ES-I3 (cell line): ENCODE data around the gene PARM1.

Source experiments
- H3K36me3 ChIP-seq: 2 replicates; pipeline ENCODE4 v1.6.1; 2013; ENCODE audit warnings: mild to moderate bottlenecking, low read length, control low read depth, moderate library complexity; ENCODE audit not compliant: insufficient read depth
- H3K4me1 ChIP-seq: 2 replicates; pipeline ENCODE4 v1.6.1; 2013; ENCODE audit warnings: mild to moderate bottlenecking, control low read depth, low read length; ENCODE audit not compliant: insufficient read depth
- H3K9ac ChIP-seq: 2 replicates; pipeline ENCODE4 v1.6.1; 2013; ENCODE audit warnings: low read depth, mild to moderate bottlenecking, low read length, moderate library complexity
- H3K9me3 ChIP-seq: 2 replicates; pipeline ENCODE4 v1.6.1; 2013; ENCODE audit warnings: mild to moderate bottlenecking, low read length, moderate library complexity; ENCODE audit not compliant: control insufficient read depth, insufficient read depth

Gene PARM1

GRCh38 chr4:75038376-75038775, 105.5 kb downstream of the PARM1 start:
- H3K9ac ChIP-seq = no peak overlapping the region
- no peaks in the 10 kb centered on the region for H3K9me3 ChIP-seq
- H3K4me1 ChIP-seq = no peaks in the 10 kb centered on the region
- no peaks in the 10 kb centered on the region for H3K36me3 ChIP-seq

- Histone ChIP-seq H3K9ac (no peak overlapping the region), H3K36me3 (no peaks in the 10 kb centered on the region), H3K4me1 (no peaks in the 10 kb centered on the region), H3K9me3 (no peaks in the 10 kb centered on the region)
Measured at GRCh38 chr4:75040703-75041102, 107.8 kb downstream of the PARM1 start.

- no peaks in the 10 kb centered on the region for H3K36me3 ChIP-seq
- no peak overlapping the region for H3K9ac ChIP-seq
- H3K9me3 ChIP-seq = no peaks in the 10 kb centered on the region
- H3K4me1 ChIP-seq = no peaks in the 10 kb centered on the region
Measured at GRCh38 chr4:75042601-75043208, 109.8 kb downstream of the PARM1 start.

- Histone ChIP-seq H3K36me3 (no peaks in the 10 kb centered on the region), H3K9me3 (no peaks in the 10 kb centered on the region), H3K9ac (no peak overlapping the region), H3K4me1 (no peaks in the 10 kb centered on the region)
Measured at GRCh38 chr4:75046226-75046625, 113.3 kb downstream of the PARM1 start.

GRCh38 chr4:75046641-75047040, 113.7 kb downstream of the PARM1 start:
- Histone ChIP-seq H3K9ac (no peak overlapping the region), H3K4me1 (no peaks in the 10 kb centered on the region), H3K9me3 (no peaks in the 10 kb centered on the region), H3K36me3 (no peaks in the 10 kb centered on the region)

GRCh38 chr4:75048208-75048879, 115.4 kb downstream of the PARM1 start:
- no peaks in the 10 kb centered on the region for H3K36me3 ChIP-seq
- no peaks in the 10 kb centered on the region for H3K4me1 ChIP-seq
- no peak overlapping the region for H3K9ac ChIP-seq
- no peaks in the 10 kb centered on the region for H3K9me3 ChIP-seq

GRCh38 chr4:75051431-75051830, 118.5 kb downstream of the PARM1 start:
- no peaks in the 10 kb centered on the region for H3K9me3 ChIP-seq
- H3K9ac ChIP-seq = no peak overlapping the region
- no peaks in the 10 kb centered on the region for H3K36me3 ChIP-seq
- H3K4me1 ChIP-seq = no peaks in the 10 kb centered on the region

- Histone ChIP-seq H3K4me1 (no peaks in the 10 kb centered on the region), H3K9me3 (no peaks in the 10 kb centered on the region), H3K36me3 (no peaks in the 10 kb centered on the region), H3K9ac (no peak overlapping the region)
Measured at GRCh38 chr4:75053352-75053751, 120.4 kb downstream of the PARM1 start.

GRCh38 chr4:75054078-75054477, 121.2 kb downstream of the PARM1 start:
- H3K4me1 ChIP-seq = no peaks in the 10 kb centered on the region
- H3K9me3 ChIP-seq = no peaks in the 10 kb centered on the region
- H3K9ac ChIP-seq = no peak overlapping the region
- H3K36me3 ChIP-seq = no peaks in the 10 kb centered on the region

- Histone ChIP-seq H3K9me3 (no peaks in the 10 kb centered on the region), H3K4me1 (no peaks in the 10 kb centered on the region), H3K36me3 (no peaks in the 10 kb centered on the region), H3K9ac (no peak overlapping the region)
Measured at GRCh38 chr4:75056277-75056676, 123.4 kb downstream of the PARM1 start.

GRCh38 chr4:75057369-75057768, 124.5 kb downstream of the PARM1 start:
- H3K4me1 ChIP-seq = no peaks in the 10 kb centered on the region
- H3K9ac ChIP-seq = no peak overlapping the region
- no peaks in the 10 kb centered on the region for H3K9me3 ChIP-seq
- no peaks in the 10 kb centered on the region for H3K36me3 ChIP-seq

- Histone ChIP-seq H3K9me3 (no peaks in the 10 kb centered on the region), H3K4me1 (no peaks in the 10 kb centered on the region), H3K9ac (no peak overlapping the region), H3K36me3 (no peaks in the 10 kb centered on the region)
Measured at GRCh38 chr4:75058486-75058885, 125.6 kb downstream of the PARM1 start.

- Histone ChIP-seq H3K9me3 (no peaks in the 10 kb centered on the region), H3K36me3 (no peaks in the 10 kb centered on the region), H3K9ac (no peak overlapping the region), H3K4me1 (no peaks in the 10 kb centered on the region)
Measured at GRCh38 chr4:75063433-75063832, 130.5 kb downstream of the PARM1 start.

GRCh38 chr4:75065909-75066308, 133.0 kb downstream of the PARM1 start:
- H3K4me1 ChIP-seq = no peaks in the 10 kb centered on the region

GRCh38 chr4:75069493-75070074, 136.7 kb downstream of the PARM1 start:
- Histone ChIP-seq H3K36me3 (no peaks in the 10 kb centered on the region), H3K9me3 (no peaks in the 10 kb centered on the region), H3K9ac (no peak overlapping the region), H3K4me1 (no peaks in the 10 kb centered on the region)

More at GRCh38 chr4:75065909-75066308, 133.0 kb downstream of the PARM1 start:
- no peaks in the 10 kb centered on the region for H3K9me3 ChIP-seq
- no peaks in the 10 kb centered on the region for H3K36me3 ChIP-seq
- H3K9ac ChIP-seq = no peak overlapping the region
